ENCODE data around the gene EPHA3. TPM values are rescaled to one million over a fixed set of nuclear protein-coding genes. Genes with fewer than 3 reads are reported as not detected.

EPHA3 gene
- total RNA-seq, 1 donor from 2014 or later: 0.17 TPM

DNA sequence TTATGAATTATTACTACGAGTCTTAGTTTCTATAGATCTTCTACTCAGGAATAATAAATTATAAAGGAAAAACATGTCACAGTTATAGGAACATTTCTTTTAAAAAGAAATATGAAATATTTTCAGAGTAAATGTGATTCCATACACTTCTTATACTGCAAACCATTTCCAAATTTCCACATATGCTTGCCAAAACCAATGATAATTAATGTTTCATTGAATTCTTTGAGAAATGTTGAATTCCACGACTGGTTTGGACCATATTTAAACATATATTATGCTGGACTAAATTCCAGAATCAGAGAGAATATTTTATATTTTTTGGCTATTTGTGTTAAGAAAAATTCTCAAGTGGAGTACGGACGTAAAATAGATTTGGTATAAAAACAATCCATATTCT is 144.6 kb downstream of the EPHA3 start:
- Mint-ChIP-seq H3K4me3 (ENCODE audit: low read depth) (no peak overlapping the region), H3K4me1 (ENCODE audit: low read depth) (peaks cover 4% of the 10 kb centered on the region), H3K27me3 (no peaks in the 10 kb centered on the region), H3K9me3 (ENCODE audit: low read depth) (no peaks in the 10 kb centered on the region), H3K36me3 (ENCODE audit: insufficient read depth) (no peaks in the 10 kb centered on the region), H3K27ac (no peak overlapping the region)
- no peak for DNase-seq (ENCODE audit: low spot score, unreplicated experiment)
- TF ChIP-seq, protein P1, sequence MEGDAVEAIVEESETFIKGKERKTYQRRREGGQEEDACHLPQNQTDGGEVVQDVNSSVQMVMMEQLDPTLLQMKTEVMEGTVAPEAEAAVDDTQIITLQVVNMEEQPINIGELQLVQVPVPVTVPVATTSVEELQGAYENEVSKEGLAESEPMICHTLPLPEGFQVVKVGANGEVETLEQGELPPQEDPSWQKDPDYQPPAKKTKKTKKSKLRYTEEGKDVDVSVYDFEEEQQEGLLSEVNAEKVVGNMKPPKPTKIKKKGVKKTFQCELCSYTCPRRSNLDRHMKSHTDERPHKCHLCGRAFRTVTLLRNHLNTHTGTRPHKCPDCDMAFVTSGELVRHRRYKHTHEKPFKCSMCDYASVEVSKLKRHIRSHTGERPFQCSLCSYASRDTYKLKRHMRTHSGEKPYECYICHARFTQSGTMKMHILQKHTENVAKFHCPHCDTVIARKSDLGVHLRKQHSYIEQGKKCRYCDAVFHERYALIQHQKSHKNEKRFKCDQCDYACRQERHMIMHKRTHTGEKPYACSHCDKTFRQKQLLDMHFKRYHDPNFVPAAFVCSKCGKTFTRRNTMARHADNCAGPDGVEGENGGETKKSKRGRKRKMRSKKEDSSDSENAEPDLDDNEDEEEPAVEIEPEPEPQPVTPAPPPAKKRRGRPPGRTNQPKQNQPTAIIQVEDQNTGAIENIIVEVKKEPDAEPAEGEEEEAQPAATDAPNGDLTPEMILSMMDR (IDR thresholded peaks at IDR 0.05; ENCODE audit: unreplicated experiment): no peak

DNA sequence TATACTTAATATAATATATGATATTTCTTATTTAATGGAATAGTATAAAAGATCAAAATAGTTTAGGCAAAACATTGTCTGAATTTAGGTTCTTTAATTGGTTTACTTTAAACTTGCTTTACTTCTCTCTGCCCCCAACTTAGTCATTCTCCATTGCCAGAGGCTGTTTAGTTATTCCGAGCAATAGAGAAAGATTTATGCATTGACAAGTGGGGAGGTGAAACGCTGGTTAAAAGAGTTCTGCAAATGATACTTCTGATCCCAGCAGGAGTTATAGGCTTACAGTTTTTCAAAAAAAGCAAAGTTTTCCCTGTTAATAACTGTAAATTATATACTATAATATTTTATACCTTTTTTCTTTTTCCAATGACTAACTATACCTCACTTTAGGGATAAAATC is 145.4 kb downstream of the EPHA3 start:
- Mint-ChIP-seq H3K36me3 (ENCODE audit: insufficient read depth) (no peaks in the 10 kb centered on the region), H3K27ac (no peak overlapping the region), H3K4me3 (ENCODE audit: low read depth) (no peak overlapping the region), H3K27me3 (no peaks in the 10 kb centered on the region), H3K9me3 (ENCODE audit: low read depth) (no peaks in the 10 kb centered on the region), H3K4me1 (ENCODE audit: low read depth) (peaks cover 7% of the 10 kb centered on the region)
- TF ChIP-seq, protein P1 (IDR thresholded peaks at IDR 0.05; ENCODE audit: unreplicated experiment): no peak
- no peak for DNase-seq (ENCODE audit: low spot score, unreplicated experiment)

DNA sequence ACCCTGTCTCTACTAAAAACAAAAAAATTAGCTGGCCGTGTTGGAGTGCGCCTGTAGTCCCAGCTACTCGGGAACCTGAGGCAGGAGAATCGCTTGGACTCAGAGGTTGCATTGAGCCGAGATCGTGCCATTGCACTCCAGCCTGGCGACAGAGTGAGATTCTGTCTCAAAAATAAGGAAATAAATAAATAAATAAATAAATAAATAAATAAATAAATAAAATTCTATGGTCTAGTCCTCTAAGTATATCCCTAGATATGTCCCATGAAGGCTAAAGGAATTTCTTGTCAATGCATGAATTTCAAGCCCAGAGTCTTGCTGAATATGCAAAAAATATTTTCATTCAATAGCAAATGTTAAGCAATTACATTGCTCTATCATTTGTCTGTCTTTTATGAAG is 149.0 kb downstream of the EPHA3 start:
- Mint-ChIP-seq H3K27ac (no peak overlapping the region), H3K4me3 (ENCODE audit: low read depth) (no peak overlapping the region), H3K36me3 (ENCODE audit: insufficient read depth) (no peaks in the 10 kb centered on the region), H3K4me1 (ENCODE audit: low read depth) (peaks cover 7% of the 10 kb centered on the region), H3K9me3 (ENCODE audit: low read depth) (no peaks in the 10 kb centered on the region), H3K27me3 (no peaks in the 10 kb centered on the region)
- DNase-seq (ENCODE audit: low spot score, unreplicated experiment): no peak
- TF ChIP-seq, protein P1 (IDR thresholded peaks at IDR 0.05; ENCODE audit: unreplicated experiment): no peak

DNA sequence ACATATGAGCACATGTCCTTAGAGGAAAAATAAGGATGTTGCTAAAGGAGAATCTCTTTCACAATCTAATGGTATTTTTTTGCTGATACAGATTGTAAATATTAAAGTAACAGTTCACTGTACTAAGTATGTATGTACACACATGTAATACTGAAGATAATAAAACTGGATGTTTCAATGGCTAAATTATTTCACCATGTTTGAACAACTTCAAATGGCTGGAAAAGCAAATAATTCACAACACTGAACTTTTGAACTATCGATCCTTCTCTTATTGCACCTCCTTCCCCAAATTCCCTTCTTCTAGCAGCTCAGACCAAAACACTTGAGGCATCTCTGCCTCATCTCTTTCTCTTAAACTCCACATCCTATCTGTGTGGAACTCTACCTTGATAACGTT is 149.5 kb downstream of the EPHA3 start:
- TF ChIP-seq, protein P1 (IDR thresholded peaks at IDR 0.05; ENCODE audit: unreplicated experiment): no peak
- Mint-ChIP-seq H3K27me3 (no peaks in the 10 kb centered on the region), H3K4me1 (ENCODE audit: low read depth) (peaks cover 7% of the 10 kb centered on the region), H3K27ac (no peak overlapping the region), H3K9me3 (ENCODE audit: low read depth) (no peaks in the 10 kb centered on the region), H3K4me3 (ENCODE audit: low read depth) (no peak overlapping the region), H3K36me3 (ENCODE audit: insufficient read depth) (no peaks in the 10 kb centered on the region)
- no peak for DNase-seq (ENCODE audit: low spot score, unreplicated experiment)

DNA sequence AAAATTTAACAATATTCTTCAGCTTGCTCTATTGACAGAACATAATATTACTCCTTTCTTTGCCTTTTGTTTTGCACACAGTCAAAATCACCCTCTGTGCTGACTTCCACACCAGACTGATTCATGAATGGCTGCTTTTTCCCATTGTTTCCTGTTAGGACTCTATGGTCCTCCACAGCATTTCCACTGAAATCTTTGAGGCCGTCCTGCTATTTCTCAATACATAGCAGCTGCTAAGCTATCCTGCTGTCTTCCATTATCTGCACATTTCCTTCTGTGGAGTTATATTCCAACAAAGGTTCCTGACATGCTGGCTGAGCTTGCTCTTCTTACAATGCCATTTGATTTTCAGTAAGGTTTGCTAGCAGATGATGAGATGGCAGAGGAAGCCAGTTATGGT is 153.3 kb downstream of the EPHA3 start:
- Mint-ChIP-seq H3K4me1 (ENCODE audit: low read depth) (peaks cover 6% of the 10 kb centered on the region), H3K27me3 (no peaks in the 10 kb centered on the region), H3K27ac (no peak overlapping the region), H3K36me3 (ENCODE audit: insufficient read depth) (no peaks in the 10 kb centered on the region), H3K9me3 (ENCODE audit: low read depth) (no peaks in the 10 kb centered on the region), H3K4me3 (ENCODE audit: low read depth) (no peak overlapping the region)
- no peak for DNase-seq (ENCODE audit: low spot score, unreplicated experiment)
- TF ChIP-seq, protein P1 (IDR thresholded peaks at IDR 0.05; ENCODE audit: unreplicated experiment): no peak

All from progenitor cell of endocrine pancreas (in vitro differentiated cells).